ENCODE measurements around the gene UNC80.

UNC80 gene

DNA sequence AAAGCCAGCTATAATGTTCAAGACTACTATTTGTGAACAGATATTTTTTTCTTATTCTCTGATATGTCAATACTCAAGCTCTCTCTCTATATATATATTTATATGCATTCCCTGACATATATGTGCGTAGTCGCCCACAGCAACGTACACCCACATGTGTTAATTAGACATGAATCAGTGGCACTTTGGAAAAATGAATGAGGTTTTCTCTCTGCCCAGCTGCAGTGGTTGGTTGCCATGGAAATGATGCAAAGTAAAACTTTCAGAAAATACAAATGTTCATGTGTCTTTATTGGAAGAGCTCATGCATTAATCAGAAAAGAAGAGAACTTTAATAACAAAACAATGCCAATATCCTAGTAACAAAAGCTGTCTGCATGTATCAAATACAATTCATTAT lies 34.7 kb downstream of the UNC80 start:
- TF ChIP-seq, protein P1, sequence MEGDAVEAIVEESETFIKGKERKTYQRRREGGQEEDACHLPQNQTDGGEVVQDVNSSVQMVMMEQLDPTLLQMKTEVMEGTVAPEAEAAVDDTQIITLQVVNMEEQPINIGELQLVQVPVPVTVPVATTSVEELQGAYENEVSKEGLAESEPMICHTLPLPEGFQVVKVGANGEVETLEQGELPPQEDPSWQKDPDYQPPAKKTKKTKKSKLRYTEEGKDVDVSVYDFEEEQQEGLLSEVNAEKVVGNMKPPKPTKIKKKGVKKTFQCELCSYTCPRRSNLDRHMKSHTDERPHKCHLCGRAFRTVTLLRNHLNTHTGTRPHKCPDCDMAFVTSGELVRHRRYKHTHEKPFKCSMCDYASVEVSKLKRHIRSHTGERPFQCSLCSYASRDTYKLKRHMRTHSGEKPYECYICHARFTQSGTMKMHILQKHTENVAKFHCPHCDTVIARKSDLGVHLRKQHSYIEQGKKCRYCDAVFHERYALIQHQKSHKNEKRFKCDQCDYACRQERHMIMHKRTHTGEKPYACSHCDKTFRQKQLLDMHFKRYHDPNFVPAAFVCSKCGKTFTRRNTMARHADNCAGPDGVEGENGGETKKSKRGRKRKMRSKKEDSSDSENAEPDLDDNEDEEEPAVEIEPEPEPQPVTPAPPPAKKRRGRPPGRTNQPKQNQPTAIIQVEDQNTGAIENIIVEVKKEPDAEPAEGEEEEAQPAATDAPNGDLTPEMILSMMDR (IDR thresholded peaks at IDR 0.05; ENCODE audit: extremely low read depth, missing control alignments), result no peak
- no peak for DNase-seq (ENCODE audit: low spot score)

DNA sequence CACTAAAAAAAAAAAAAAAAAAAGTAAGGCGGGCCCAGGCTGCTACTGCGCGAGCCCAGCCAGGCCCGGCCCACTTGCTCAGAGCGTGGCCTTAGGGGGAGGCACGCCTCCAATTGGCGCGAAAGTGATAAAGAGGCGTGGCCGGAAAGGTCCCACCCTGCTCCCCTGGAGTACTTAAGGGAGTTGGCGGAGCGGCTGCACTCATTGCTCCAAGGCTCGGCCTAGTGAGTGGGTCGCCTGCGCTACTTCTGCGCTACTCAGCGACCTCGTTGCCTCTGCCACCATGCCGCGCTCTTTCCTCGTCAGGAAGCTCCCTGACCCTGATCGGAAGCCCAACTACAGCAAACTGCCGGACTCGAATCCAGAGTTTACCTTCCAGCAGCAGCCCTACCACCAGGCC lies 36.9 kb downstream of the UNC80 start:
- TF ChIP-seq, protein P1 (IDR thresholded peaks at IDR 0.05; ENCODE audit: extremely low read depth, missing control alignments), result no peak
- DNase-seq (ENCODE audit: low spot score), result no peak

DNA sequence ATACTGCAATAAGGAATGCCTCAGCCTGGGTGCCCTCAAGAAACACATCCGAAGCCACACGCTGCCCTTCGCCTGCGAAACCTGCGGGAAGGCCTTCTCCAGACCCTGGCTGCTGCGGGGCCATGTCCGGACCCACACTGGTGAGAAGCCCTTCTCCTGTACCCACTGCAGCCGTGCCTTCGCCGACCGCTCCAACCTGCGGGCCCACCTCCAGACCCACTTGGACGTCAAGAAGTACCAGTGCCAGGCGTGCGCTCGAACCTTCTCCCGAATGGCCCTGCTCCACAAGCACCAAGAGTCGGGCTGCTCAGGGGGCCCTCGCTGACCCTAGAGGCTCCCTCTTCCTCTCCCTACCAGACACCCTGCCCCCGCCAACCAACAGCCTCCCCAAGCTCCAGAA lies 37.6 kb downstream of the UNC80 start:
- DNase-seq (ENCODE audit: low spot score), result no peak
- TF ChIP-seq, protein P1 (IDR thresholded peaks at IDR 0.05; ENCODE audit: extremely low read depth, missing control alignments), result no peak

DNA sequence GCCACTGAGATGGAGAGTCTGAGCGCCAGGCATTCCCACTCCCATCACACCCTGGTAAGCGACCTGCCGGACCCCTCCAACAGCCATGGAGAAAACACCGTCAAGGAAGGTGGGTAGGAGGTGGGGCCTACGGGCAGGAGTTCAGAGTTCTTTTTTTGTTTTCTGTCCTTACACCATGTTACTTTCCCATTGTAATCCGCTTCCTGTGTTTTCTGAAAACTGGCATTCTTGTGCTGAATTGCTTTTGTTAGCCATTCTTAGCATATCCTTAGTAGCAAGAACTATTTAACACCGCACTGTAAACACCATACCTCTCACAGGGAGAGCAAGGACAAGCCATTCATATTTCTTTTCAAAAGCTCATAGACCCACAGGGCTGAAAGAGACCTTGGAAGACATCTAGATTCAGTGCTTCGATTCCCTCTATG lies 46.2 kb downstream of the UNC80 start:
- no peak for DNase-seq (ENCODE audit: low spot score)
- TF ChIP-seq, protein P1 (IDR thresholded peaks at IDR 0.05; ENCODE audit: extremely low read depth, missing control alignments), result no peak

DNA sequence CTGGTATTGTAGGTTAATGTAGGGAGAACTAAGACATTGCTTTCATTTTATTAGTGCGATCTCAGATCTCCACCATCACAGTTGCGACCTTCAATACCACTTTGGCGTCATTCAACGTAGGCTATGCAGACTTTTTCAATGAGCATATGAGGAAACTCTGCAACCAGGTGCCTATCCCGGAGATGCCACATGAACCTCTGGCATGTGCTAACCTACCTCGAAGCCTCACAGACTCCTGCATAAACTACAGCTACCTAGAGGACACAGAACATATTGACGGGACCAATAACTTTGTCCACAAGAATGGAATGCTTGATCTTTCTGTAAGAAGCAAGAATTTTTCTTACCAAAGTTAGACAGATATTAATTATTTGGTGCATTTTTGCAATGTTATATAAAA lies 47.3 kb downstream of the UNC80 start:
- TF ChIP-seq, protein P1 (IDR thresholded peaks at IDR 0.05; ENCODE audit: extremely low read depth, missing control alignments), result no peak
- no peak for DNase-seq (ENCODE audit: low spot score)

DNA sequence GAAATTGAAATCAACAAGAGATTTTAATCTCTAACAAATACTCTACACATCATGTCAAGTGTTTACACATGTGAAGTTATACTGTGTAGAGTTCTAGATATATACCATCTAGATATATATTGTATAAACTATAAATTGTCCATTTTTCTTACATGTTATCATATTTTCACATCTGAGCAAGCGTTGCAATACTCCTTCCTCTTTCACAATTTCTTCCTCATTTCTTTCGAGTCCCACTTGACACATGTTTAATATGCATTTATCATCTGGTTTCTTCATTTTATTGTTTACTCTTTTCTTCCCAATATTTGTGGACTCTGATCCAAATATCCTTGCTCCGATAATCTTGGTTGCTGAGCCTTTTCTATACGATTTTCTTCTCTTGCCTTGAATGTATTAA lies 50.2 kb downstream of the UNC80 start:
- no peak for DNase-seq (ENCODE audit: low spot score)
- TF ChIP-seq, protein P1 (IDR thresholded peaks at IDR 0.05; ENCODE audit: extremely low read depth, missing control alignments), result no peak

DNA sequence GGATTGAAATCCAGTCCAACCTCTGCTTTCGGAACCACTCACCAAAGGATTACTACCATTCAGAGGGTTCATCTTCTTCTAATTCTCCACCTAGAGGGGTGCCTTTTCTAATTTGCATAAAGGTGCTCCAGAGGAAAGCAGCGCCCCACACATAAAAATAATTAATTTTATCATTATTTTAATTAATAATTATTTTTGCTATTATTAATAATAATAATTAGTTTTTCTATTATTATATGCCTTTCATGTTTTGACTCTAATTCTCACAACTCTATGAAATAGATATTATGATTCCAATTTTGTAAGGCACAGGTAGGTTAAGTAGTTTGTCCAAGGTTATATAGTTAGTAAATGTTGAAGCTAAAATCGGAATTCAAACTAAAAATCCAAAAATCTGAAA lies 51.9 kb downstream of the UNC80 start:
- DNase-seq (ENCODE audit: low spot score), result no peak
- TF ChIP-seq, protein P1 (IDR thresholded peaks at IDR 0.05; ENCODE audit: extremely low read depth, missing control alignments), result no peak
